CD4-positive, alpha-beta T cell treated with Interferon gamma for 1 hour (primary cell): Measurements from ENCODE around the gene LLGL2.
"Not testable (repeated sequence)": the region's sequence is repeated elsewhere in the genome, so short reads cannot be mapped to it uniquely, and the experiment has no call there.

Experiments used
- DNase-seq: peaks from one replicate; pipeline ENCODE4 v3.0.0-alpha.2; 2020

The LLGL2 gene

GRCh38 chr17:75507733-75508719 is 17.5 kb upstream of the LLGL2 start:
- DNase-seq = no peak

GRCh38 chr17:75508931-75509361 is 16.6 kb upstream of the LLGL2 start:
- DNase-seq = no peak

GRCh38 chr17:75509528-75510258 is 15.8 kb upstream of the LLGL2 start:
- no peak for DNase-seq

GRCh38 chr17:75511270-75511609 is 14.3 kb upstream of the LLGL2 start:
- no peak for DNase-seq

- DNase-seq = no peak
Measured at GRCh38 chr17:75511610-75512575, 13.6 kb upstream of the LLGL2 start.

GRCh38 chr17:75512926-75513640 is 12.4 kb upstream of the LLGL2 start:
- DNase-seq = no peak

GRCh38 chr17:75513641-75514000 is 11.9 kb upstream of the LLGL2 start:
- DNase-seq = no peak

- no peak for DNase-seq
Measured at GRCh38 chr17:75514299-75514918, 11.1 kb upstream of the LLGL2 start.

GRCh38 chr17:75514919-75515495 is 10.5 kb upstream of the LLGL2 start:
- no peak for DNase-seq

- DNase-seq = peak; percentile 75
Measured at GRCh38 chr17:75515496-75516254, 9.8 kb upstream of the LLGL2 start, which contains the start of gene CASKIN2. CASKIN2 (minus strand) TSS chr17:75515537; CDS start chr17:75513804, 1,733 bp downstream.

- peak; percentile 93 for DNase-seq
Measured at GRCh38 chr17:75516255-75516618, 9.3 kb upstream of the LLGL2 start, which contains the start of gene TSEN54. TSEN54 (plus strand) TSS chr17:75516528; CDS start chr17:75516561, 33 bp downstream.

- DNase-seq = peak; percentile 4
Measured at GRCh38 chr17:75516619-75517296, 8.7 kb upstream of the LLGL2 start.

GRCh38 chr17:75517297-75517865 is 8.1 kb upstream of the LLGL2 start:
- no peak for DNase-seq

GRCh38 chr17:75518201-75518600 is 7.3 kb upstream of the LLGL2 start:
- peak; percentile 59 for DNase-seq

- no peak for DNase-seq
Measured at GRCh38 chr17:75518983-75519537, 6.4 kb upstream of the LLGL2 start.

- not testable (repeated sequence) for DNase-seq
Measured at GRCh38 chr17:75520413-75520812, 5.1 kb upstream of the LLGL2 start.

GRCh38 chr17:75521290-75521689 is 4.2 kb upstream of the LLGL2 start:
- DNase-seq = no peak

GRCh38 chr17:75521951-75522727 is 3.4 kb upstream of the LLGL2 start:
- no peak for DNase-seq
